C1 segment of cervical spinal cord (tissue), 14 donors: ENCODE measurements around the gene MMP3.

Source experiments
- DNase-seq, 14 donors: peaks; one replicate each; lab custom pipeline; 2025; lab: John Stamatoyannopoulos, UW

MMP3 gene

DNA sequence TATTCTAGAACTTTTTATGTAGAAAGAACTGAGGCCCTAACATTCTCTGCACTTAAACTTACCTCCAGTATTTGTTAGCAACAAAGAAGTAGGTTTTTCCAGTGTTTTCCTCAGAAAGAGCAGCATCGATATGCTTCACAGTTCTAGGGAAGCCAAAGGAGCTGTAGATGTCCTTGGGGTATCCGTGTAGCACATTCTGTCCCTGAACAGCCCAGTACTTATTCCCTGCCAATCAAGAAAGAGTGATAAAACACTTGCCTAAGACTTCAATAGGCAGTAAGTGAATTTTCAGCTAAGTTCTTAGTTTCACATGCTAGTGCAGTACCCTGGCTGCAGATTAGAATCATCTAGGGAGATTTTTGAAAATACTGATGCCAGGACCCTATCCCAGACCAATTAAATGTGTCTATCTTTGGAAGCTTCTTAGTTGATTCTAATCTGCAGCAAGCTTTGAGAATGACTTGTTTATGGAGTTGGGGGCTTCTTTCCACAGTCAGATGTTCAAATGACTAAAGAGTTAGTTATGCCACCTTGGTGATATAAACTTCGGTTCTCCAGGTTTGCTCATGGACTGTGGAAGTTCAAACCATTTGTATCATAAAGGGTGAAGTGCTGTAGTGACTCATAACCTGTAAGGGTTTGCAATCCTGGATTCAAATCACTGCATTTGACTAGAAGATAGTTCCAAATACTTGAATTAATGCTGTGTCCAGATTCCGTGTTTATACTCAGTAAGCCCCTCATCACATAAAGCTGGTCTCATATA lies 52.0 kb downstream of the MMP3 start:
- DNase-seq, result no peak

DNA sequence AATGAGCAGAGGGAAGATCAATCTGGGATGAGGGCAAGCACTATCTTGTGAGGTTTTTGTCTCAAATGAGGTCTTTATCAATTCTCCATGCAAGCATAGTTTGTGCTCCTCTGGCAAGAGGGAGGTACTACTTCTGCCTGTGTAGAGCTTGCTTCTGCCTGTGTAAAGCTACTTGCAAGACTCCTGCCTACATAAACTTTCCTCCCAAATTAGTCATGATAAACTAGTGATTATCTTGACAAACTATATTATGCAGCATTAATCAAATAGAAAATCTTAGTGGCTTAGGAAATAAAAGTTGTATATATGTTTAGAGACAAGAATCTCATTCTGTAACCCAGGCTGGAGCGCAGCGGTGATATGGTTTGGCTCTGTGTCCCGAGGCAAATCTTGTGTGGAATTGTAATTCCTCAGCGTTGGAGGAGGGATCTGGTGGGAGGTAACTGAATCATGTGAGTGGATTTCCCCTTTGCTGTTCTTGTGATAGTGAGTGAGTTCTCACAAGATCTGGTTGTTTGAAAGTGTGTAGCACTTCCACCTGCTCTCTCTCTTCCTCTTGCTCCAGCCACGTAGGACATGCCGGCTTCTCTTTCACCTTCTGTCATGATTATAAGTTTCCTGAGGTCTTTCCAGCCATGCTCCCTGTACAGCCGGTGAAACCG lies 54.9 kb downstream of the MMP3 start:
- no peak for DNase-seq
